Kidney epithelial cell (primary cell): ENCODE results near the gene COMMD2. TPM values are rescaled to one million over a fixed set of nuclear protein-coding genes. Genes with fewer than 3 reads are reported as not detected.

Experiments
- DNase-seq: peaks from one replicate; pipeline ENCODE4 v3.0.0-alpha.2; 2010; ENCODE audit warnings: low read depth
- H3K27me3 ChIP-seq: 2 replicates; pipeline ENCODE4 v1.6.0; 2011; ENCODE audit warnings: low read length; ENCODE audit not compliant: control insufficient read depth, insufficient read depth
- H3K36me3 ChIP-seq: 2 replicates; pipeline ENCODE4 v1.5.1; 2011; ENCODE audit warnings: low read length; ENCODE audit not compliant: control insufficient read depth, insufficient read depth
- H3K4me3 ChIP-seq: 2 replicates; pipeline ENCODE4 v1.5.1; 2011; ENCODE audit warnings: low read depth, mild to moderate bottlenecking, control low read depth, low read length
- CTCF ChIP-seq: IDR thresholded peaks from 2 replicates; pipeline ENCODE4 v1.5.1; 2011; ENCODE audit warnings: mild to moderate bottlenecking, moderate library complexity, low read length, control low read depth, inconsistent platforms; ENCODE audit not compliant: insufficient read depth, poor library complexity, severe bottlenecking
- total RNA-seq: library from RNA; depleted of rRNA; stranded (reverse); fragments of >200 nt; gene quantifications from 2 replicates; pipeline ENCODE4 v1.2.3, GENCODE V29; 2015

Gene COMMD2
- 31.9 and 44.4 TPM in 2 replicates for total RNA-seq

DNA sequence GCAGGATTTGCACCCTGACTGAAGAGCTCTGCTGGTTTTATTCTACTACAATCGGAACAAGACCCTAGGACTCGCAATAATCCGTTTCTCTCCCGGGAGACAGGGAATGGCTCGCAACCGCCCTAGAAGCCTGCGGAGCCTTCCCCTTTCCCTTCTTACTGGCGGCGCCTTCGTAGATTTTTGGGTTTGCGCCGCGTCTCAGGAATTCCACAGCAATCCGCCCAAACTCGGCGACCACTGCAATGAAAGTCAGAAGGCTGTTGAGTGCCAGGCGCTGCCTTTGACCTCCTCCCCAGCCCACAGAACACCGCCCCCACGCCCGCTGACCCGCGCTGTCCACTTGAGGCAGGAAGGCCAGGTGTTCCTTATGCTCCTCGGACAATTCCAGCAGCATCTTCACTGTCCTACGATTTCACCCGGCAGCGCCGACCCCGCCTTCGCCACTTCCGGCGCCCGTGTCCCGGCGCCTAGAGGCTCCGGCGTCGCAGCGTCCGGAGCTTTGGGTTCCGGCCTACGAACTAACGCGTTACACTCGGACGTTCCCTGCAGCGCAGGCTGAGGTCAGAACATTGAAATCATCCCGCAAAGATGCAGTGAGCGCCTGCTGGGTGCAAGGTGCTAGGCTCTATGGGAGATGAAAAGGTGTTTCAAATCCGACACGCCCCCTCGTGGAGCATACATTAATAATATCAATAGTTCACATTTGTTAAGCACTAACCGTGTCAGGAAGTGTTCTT, at the start of gene COMMD2:
Gene COMMD2, minus strand, starts transcription at position 439 of the 737 bp plus-strand sequence. Its CDS starts 45 bp downstream, at position 394.
- DNase-seq, result peak; percentile 53
- Histone ChIP-seq H3K36me3 (no peaks in the 10 kb centered on the region), H3K27me3 (no peaks in the 10 kb centered on the region), H3K4me3 (peak within 1 kb of the TSS; percentile 85)
- peak; percentile 18 for TF ChIP-seq CTCF

GRCh38 chr3:149801639-149802038, 49.4 kb upstream of the COMMD2 start:
- H3K36me3 ChIP-seq, result no peaks in the 10 kb centered on the region
- H3K27me3 ChIP-seq, result no peaks in the 10 kb centered on the region
- DNase-seq, result no peak
- no peak for TF ChIP-seq CTCF
- H3K4me3 ChIP-seq, result no peak overlapping the region

- DNase-seq, result no peak
- no peak for TF ChIP-seq CTCF
These were observed 48.9 kb upstream of the COMMD2 start for GRCh38 chr3:149801195-149801594.

DNA sequence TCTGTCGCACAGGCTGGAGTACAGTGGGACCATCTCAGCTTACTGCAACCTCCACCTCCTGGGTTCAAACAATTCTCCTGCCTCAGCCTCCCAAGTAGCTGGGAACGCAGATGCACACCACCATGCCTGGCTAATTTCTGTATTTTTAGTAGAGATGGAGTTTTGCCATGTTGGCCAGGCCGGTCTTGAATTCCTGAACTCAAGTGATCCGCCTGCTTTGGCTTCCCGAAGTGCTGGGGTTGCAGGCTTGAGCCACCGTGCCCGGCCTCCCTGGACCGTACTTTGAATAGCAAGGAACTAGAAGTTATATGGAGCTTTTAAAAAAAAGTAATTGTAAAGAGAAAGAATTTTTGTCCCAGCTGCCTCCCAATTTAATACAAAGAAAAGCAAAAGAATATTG, 48.4 kb upstream of the COMMD2 start:
- DNase-seq, result no peak
- Histone ChIP-seq H3K27me3 (no peaks in the 10 kb centered on the region), H3K36me3 (no peaks in the 10 kb centered on the region), H3K4me3 (no peak overlapping the region)
- no peak for TF ChIP-seq CTCF

More at GRCh38 chr3:149801195-149801594, 48.9 kb upstream of the COMMD2 start:
- no peaks in the 10 kb centered on the region for H3K36me3 ChIP-seq
- H3K4me3 ChIP-seq, result no peak overlapping the region
- no peaks in the 10 kb centered on the region for H3K27me3 ChIP-seq

- TF ChIP-seq CTCF, result no peak
- Histone ChIP-seq H3K4me3 (no peak overlapping the region), H3K36me3 (no peaks in the 10 kb centered on the region), H3K27me3 (no peaks in the 10 kb centered on the region)
- no peak for DNase-seq
These were observed 43.7 kb upstream of the COMMD2 start for GRCh38 chr3:149796026-149796425.
